Measurements from ENCODE around the gene SORL1.

DNA sequence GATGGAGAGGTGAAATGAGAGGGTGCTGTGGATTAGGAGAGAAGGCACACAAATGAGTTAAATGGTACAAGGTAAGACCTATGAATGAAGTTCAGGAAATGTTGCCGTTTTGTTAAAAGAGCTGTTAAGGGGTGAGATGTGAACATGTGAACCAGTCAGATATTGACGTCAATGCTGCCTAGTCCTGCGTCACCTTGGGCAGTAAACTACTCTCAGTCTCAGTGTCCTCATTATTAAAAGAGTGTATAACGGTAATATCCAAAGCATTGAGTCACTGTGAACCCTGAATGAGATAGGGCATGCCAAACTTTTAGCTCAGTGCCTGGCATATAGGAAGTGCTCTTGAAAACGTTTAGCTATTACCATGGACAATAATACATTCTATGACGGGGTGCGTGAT is 33.1 kb downstream of the SORL1 start:
- TF ChIP-seq, protein P1, sequence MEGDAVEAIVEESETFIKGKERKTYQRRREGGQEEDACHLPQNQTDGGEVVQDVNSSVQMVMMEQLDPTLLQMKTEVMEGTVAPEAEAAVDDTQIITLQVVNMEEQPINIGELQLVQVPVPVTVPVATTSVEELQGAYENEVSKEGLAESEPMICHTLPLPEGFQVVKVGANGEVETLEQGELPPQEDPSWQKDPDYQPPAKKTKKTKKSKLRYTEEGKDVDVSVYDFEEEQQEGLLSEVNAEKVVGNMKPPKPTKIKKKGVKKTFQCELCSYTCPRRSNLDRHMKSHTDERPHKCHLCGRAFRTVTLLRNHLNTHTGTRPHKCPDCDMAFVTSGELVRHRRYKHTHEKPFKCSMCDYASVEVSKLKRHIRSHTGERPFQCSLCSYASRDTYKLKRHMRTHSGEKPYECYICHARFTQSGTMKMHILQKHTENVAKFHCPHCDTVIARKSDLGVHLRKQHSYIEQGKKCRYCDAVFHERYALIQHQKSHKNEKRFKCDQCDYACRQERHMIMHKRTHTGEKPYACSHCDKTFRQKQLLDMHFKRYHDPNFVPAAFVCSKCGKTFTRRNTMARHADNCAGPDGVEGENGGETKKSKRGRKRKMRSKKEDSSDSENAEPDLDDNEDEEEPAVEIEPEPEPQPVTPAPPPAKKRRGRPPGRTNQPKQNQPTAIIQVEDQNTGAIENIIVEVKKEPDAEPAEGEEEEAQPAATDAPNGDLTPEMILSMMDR (conservative IDR thresholded peaks at IDR 0.05; ENCODE audit: low read length), result no peak
- no peak for TF ChIP-seq EZH2phosphoT487 (IDR thresholded peaks at IDR 0.05; ENCODE audit: borderline replicate concordance)

Data from Loucy (cell line).